Panc1 (cell line): ENCODE data around the gene KAT6B.

Experiments used
- CTCF ChIP-seq: fragments of 450-650 bp; IDR thresholded peaks from 2 replicates; pipeline ENCODE4 v1.5.1; 2017; ENCODE audit warnings: mild to moderate bottlenecking
- POLR2AphosphoS5 ChIP-seq: IDR thresholded peaks from 2 replicates; pipeline ENCODE4 v1.6.1; 2012; ENCODE audit warnings: mild to moderate bottlenecking, low read depth, low read length, moderate library complexity
- REST ChIP-seq, 2 experiments: IDR thresholded peaks; 2 replicates each; pipeline ENCODE4 v1.6.1; 2011 to 2012; ENCODE audit warnings: low read depth in 2 of 2, control low read depth in 1 of 2, low read length in 1 of 2, mild to moderate bottlenecking in 1 of 2, moderate library complexity in 1 of 2; ENCODE audit not compliant: insufficient read depth in 1 of 2

- TF ChIP-seq CTCF = no peak
- no peak for TF ChIP-seq POLR2AphosphoS5
- no peak for TF ChIP-seq REST (IDR thresholded peaks at IDR 0.05; ENCODE audit: insufficient read depth in 1 of 2, low read depth in 2 of 2, low read length in 1 of 2)
These were observed 104.6 kb downstream of the KAT6B start for GRCh38 chr10:74930965-74931364.
